GM13977 (cell line): ENCODE results near the gene NTHL1.

ENCODE experiments used
- DNase-seq: peaks from one replicate; pipeline ENCODE4 v3.0.0; 2012; ENCODE audit warnings: low spot score
- CTCF ChIP-seq: IDR thresholded peaks from 2 replicates; pipeline ENCODE4 v1.5.1; 2012; ENCODE audit warnings: mild to moderate bottlenecking, control low read depth; ENCODE audit not compliant: insufficient read depth; ENCODE audit errors: extremely low read depth, missing control alignments
- in situ Hi-C: fragments of 300-500 bp; cut with MboI; formaldehyde crosslinking; loops from one replicate; pipeline ENCODE4 v1.12.0; 2022; ENCODE audit warnings: low sequenced_read_pairs, low pct_unique_long_range_greater_than_20kb, mixed read lengths, inconsistent platforms; ENCODE audit not compliant: unreplicated experiment

NTHL1 gene

DNA sequence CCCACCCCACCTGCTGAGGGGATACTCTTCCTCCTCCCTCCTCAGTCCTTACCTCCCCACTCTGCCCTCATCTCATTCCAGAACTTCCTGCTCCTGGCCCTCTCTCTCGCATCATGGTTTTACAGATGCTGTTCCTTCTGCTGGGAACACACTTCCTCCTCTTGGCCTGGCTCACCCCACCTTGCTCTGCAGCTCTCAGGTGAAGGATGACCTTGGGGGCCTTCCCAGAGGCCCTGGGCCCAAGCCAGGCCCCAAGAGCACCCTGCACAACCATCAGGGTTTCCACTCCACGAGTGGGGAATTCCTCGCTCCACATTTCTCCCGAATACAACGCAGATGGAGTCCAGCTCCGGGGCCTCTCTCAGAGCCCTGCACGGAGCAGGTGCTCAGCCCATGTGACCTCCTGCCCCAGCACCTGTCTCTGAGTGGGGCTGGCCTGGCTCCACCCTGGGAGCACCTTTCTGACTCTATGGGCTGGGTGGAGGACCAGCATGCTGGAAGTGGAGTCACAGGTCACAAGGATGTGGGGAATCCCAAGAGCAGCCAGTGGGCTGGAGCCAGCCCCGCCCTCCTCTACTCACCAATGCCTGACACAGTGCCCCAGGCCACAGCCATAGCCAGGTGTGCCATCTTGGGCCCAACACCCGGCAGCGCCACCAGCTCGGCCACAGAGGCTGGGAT, 4.5 kb downstream of the NTHL1 start:
- no peak for DNase-seq
- no peak for TF ChIP-seq CTCF
- in situ Hi-C loops = no loop called here

GRCh38 chr16:2042171-2042985, 5.3 kb downstream of the NTHL1 start:
- in situ Hi-C loops = no loop called here
- no peak for TF ChIP-seq CTCF
- no peak for DNase-seq

DNA sequence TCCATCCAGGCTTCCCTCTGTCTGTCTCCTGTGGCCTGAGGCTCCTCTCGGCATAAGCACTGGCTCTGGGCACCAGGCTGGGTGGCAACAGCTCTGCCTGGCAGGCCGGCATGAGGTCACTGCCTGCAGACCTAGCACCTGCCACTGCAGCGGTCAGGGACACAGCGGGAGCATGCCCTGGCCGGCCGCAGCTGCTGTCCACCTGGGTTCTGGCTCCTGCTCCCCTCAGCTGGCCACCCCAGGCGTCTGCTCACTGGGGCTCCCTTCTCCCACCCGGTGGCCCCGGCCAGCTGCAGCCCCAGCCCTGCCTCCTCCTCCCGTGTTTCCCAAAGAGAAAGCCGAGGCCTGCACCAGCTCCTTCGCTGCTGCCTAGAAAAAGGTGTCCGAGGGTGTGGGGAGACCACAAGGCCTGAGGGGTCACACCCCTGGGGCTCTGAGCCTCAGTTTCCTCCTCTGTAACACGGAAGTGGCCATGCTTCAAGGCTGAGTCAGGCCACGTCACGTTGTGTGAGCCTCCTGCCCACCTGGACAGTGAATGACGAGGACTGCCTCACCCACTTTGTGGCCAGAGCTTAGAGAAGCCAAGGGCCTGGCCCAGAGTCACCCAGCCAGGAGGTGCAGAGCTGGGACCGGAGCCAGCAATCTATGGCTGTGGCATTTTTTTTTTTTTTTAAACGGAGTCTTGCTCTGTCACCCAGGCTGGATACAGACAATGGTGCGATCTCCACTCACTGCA, 6.7 kb downstream of the NTHL1 start:
- no peak for DNase-seq
- in situ Hi-C loops = no loop called here
- no peak for TF ChIP-seq CTCF

GRCh38 chr16:2040041-2040786, 7.4 kb downstream of the NTHL1 start:
- TF ChIP-seq CTCF = no peak
- DNase-seq = no peak
- in situ Hi-C loops = no loop called here

DNA sequence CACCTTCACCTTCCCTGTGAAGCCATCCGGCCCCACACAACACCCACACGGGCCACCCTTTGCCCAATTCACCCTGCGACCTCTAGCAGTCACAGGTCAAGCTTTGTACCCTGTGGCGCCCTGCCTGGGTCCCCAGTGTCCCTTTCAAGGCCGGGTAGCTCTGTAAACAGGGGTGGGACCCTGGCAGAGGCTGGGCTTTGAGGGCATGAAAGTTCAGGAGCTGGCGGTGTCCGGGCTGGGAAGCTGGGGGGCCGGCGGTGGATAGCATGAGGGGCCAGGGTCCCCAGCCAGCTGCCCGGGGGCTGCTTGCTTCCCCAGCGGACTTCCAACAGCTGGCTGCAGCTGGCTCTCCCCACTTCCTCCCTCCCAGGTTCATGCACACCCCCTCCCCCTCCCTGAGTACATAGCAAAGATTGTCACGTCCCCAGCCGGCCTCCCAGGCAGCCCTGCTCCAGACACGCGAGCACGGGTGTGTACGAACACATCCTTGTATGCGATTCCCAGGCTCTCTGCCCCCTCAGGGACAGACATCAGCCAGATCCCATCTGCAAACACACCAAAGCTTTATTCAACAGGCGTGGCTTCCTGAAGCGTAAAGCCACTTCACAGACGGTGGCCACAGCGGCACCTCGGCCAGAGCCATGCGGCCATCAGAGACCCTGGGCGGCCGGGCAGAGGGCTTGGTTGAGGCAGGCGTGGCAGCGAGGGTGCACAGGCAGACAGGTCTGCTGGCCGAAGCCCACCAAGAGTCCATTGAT, 8.2 kb downstream of the NTHL1 start:
- DNase-seq = no peak
- in situ Hi-C loops = no loop called here
- TF ChIP-seq CTCF = no peak
